Neural crest cell (in vitro differentiated cells): ENCODE data around the gene COL25A1. TPM values are rescaled to one million over a fixed set of nuclear protein-coding genes. Genes with fewer than 3 reads are reported as not detected.

Experiments used
- DNase-seq: peaks from one replicate; pipeline ENCODE4 v3.0.0; 2021; ENCODE audit warnings: low read depth, mixed read lengths, low spot score
- H3K27ac Mint-ChIP-seq: one replicate; pipeline ENCODE4 v1.8.0; 2021; ENCODE audit warnings: mild to moderate bottlenecking, mixed read lengths; ENCODE audit not compliant: unreplicated experiment
- H3K27me3 Mint-ChIP-seq: 2 replicates; pipeline ENCODE4 v1.8.0; 2021; ENCODE audit warnings: low read depth, mild to moderate bottlenecking, mixed read lengths
- H3K36me3 Mint-ChIP-seq: 2 replicates; pipeline ENCODE4 v1.8.0; 2021; ENCODE audit warnings: low read depth, mild to moderate bottlenecking, mixed read lengths
- H3K4me1 Mint-ChIP-seq: 2 replicates; pipeline ENCODE4 v1.8.0; 2021; ENCODE audit warnings: mixed read lengths
- H3K4me3 Mint-ChIP-seq: one replicate; pipeline ENCODE4 v1.8.0; 2021; ENCODE audit warnings: mild to moderate bottlenecking, mixed read lengths
- H3K9me3 Mint-ChIP-seq: 2 replicates; pipeline ENCODE4 v1.8.0; 2021; ENCODE audit warnings: mixed read lengths
- CTCF ChIP-seq: fragments of 200-600 bp; sonication (generic); conservative IDR thresholded peaks from 2 replicates; pipeline ENCODE4 v1.5.0; 2021; ENCODE audit warnings: antibody characterized with exemption, mild to moderate bottlenecking
- total RNA-seq: library from RNA; stranded (reverse); gene quantifications from 2 replicates; pipeline ENCODE4 v1.2.1, GENCODE V29; 2021

The COL25A1 gene
- total RNA-seq, 1 donor from 2014 or later, result 39.3 TPM

DNA sequence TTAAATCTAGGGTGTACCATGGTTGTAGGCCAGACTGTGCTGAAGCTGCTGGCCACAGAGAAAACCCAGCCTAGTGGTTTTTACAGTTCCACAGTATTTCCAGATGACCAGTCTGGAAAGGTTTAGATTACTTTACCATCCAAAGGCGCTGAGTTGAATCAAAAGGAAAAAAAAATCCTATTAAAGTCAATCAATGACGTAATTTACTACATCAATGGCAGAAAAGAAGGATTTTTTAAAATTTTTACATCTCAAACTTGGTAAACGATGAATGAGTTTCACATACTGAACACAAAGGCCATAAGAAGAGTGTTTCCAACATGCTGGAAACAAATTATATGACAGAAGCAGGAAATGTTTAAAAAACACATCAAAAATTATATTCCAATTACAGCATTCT is 409.0 kb downstream of the COL25A1 start:
- TF ChIP-seq CTCF, result no peak
- peaks cover 5% of the 10 kb centered on the region for H3K36me3 Mint-ChIP-seq
- H3K4me1 Mint-ChIP-seq, result peaks cover 69% of the 10 kb centered on the region

GRCh38 chr4:108891896-108892590 is 410.4 kb downstream of the COL25A1 start:
- Mint-ChIP-seq H3K4me3 (peak overlapping the region; percentile 8), H3K36me3 (peaks cover 5% of the 10 kb centered on the region), H3K4me1 (peaks cover 65% of the 10 kb centered on the region), H3K9me3 (no peaks in the 10 kb centered on the region), H3K27me3 (no peaks in the 10 kb centered on the region), H3K27ac (peak overlapping the region; percentile 3)
- no peak for TF ChIP-seq CTCF
- DNase-seq, result no peak

More for the DNA sequence above, 409.0 kb downstream of the COL25A1 start:
- no peaks in the 10 kb centered on the region for H3K27me3 Mint-ChIP-seq
- H3K9me3 Mint-ChIP-seq, result no peaks in the 10 kb centered on the region
- no peak overlapping the region for H3K27ac Mint-ChIP-seq
- DNase-seq, result no peak
- no peak overlapping the region for H3K4me3 Mint-ChIP-seq

GRCh38 chr4:108890484-108890881 is 412.0 kb downstream of the COL25A1 start:
- Mint-ChIP-seq H3K4me3 (peak overlapping the region; percentile 59), H3K9me3 (no peaks in the 10 kb centered on the region), H3K4me1 (peaks cover 57% of the 10 kb centered on the region), H3K27ac (peak overlapping the region; percentile 69), H3K36me3 (peaks cover 3% of the 10 kb centered on the region), H3K27me3 (no peaks in the 10 kb centered on the region)
- peak; percentile 28 for TF ChIP-seq CTCF
- DNase-seq, result peak; percentile 8

- peaks cover 63% of the 10 kb centered on the region for H3K4me1 Mint-ChIP-seq
- H3K4me3 Mint-ChIP-seq, result peak overlapping the region; percentile 59
- TF ChIP-seq CTCF, result no peak
- DNase-seq, result no peak
- H3K27ac Mint-ChIP-seq, result peak overlapping the region; percentile 69
- no peaks in the 10 kb centered on the region for H3K27me3 Mint-ChIP-seq
- H3K9me3 Mint-ChIP-seq, result no peaks in the 10 kb centered on the region
- H3K36me3 Mint-ChIP-seq, result peaks cover 3% of the 10 kb centered on the region
These were observed 412.6 kb downstream of the COL25A1 start for GRCh38 chr4:108889696-108890483.

DNA sequence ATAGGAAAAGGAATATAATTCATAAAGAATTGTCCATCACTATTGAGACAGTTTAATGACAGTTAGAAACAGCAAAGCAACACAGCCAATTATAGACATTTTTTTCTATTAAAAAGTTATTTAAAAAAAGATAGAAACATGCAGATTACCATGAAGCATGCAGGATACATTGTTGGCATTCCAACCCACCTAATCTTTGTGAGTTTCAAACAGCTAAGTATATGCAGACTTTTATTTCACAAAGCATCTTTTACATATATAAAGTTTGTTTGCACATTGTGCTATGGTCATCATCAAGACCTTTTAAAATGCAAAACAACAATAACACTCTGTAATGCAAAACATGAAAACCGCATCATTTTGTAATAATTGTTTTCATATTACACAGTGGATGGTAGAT is 413.7 kb downstream of the COL25A1 start:
- no peaks in the 10 kb centered on the region for H3K9me3 Mint-ChIP-seq
- H3K4me3 Mint-ChIP-seq, result no peak overlapping the region
- H3K27ac Mint-ChIP-seq, result no peak overlapping the region
- H3K36me3 Mint-ChIP-seq, result peaks cover 3% of the 10 kb centered on the region
- H3K27me3 Mint-ChIP-seq, result no peaks in the 10 kb centered on the region
- peaks cover 72% of the 10 kb centered on the region for H3K4me1 Mint-ChIP-seq
- no peak for DNase-seq
- no peak for TF ChIP-seq CTCF
